GOT3 (cell line): ENCODE measurements around the gene SCN8A.
"Not testable (repeated sequence)": the region's sequence is repeated elsewhere in the genome, so short reads cannot be mapped to it uniquely, and the experiment has no call there.

ENCODE experiments used
- DNase-seq: peaks from one replicate; lab custom pipeline; 2025; ENCODE audit warnings: mixed read lengths; lab: John Stamatoyannopoulos, UW

Gene SCN8A

DNA sequence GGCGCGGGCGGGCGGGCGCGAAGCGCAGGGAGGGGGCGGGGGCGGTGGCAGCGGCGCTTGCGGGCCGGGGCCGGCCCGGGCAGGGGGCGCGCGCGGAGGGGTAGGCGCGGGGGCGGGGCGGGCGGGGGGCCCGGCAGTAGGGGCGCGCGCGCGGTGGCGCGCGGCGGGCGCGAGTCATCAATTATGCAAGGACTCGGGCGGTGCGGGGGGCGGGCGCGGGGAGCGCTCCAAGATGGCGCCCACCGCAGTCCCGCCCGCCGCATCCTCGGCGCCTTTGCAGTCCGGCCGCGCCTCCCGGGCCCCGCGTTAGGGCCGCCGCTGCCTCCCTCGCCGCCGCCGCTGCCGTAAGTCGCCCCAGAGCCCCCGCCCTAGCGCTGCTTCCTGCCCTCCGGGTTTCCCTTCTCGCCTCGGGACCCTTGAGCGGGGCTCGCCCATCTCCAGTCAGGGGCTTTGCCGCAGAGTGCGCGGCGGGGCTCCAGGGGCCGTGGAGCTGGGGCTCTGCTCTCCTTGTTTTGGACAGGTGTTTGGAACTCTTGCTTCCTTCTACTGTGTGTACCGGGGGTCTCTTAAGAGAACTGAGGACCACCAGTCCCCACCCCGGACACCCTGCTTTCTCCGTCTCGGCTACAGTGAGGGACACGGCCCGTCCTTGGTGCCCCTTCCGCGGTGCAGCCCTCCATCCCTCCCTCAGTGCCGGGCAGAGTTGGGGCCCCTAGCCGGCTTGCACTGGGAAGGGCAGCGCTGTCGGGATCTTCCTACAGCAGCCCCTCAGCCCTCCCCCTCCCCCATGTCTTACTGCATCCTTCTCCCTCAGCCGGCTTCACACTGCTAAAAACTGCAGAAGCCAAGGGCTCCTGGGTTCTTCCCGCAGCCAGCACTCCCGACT, at the start of gene SCN8A:
TSS of gene SCN8A (plus strand) at position 218 of the 886 bp plus-strand sequence. CDS start 71,585 bp downstream, outside the sequence.
- no peak for DNase-seq

DNA sequence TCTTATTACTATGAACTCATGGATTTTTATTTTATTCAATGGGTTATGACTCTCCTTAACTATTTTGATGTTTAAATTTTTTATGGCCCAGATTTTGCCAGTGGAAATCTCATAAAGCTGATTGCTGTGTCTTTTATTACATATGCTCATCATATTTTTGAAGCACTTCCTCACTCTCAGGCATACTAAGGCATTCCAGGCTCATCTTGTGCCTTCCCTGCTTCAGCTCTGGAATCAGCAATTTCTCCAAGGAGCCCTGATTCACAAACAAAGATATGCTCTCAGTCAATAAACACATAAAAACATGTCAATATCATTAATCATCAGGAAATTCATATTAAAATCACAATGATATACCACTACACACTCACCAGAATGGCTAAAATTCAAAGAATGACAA, 44.9 kb upstream of the SCN8A start:
- DNase-seq = no peak

DNA sequence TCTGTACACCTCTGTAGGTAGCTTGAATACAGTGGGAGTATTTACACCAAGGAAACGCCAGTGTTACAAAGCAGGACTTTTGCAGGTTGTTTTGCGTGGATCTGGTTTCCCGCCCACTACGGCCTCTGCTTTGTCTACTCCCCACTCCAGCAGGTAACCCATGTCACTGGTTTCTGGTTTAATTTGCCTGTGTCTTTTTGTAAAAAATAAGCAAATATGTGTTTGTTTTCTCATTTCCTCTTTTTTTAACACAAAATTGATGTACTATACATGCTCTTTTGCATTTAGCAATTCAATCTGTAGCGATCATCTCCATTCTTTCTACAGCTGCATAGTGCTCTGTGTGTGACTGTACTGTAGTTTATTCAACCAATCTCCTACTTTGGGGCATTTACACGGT, 43.4 kb upstream of the SCN8A start:
- DNase-seq = no peak

DNA sequence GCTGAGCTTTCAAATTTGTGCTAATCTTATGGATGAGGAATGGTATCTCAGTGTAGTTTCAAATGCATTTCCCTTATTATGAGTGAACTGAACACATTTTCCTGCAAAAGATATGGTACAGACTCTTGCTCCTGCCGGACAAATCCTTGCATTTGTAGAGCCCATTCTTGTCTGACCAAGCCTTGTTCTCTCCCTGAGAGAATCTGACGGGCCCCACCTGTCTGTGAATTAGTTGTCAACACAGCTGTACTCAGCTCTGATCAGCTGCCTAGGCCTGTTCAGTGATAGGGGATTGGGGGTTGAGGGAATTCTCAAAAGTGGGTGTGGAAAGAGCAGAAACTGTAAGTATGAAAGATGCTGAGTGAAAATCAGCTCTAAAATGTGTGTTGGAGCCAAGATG, 42.8 kb upstream of the SCN8A start:
- no peak for DNase-seq

DNA sequence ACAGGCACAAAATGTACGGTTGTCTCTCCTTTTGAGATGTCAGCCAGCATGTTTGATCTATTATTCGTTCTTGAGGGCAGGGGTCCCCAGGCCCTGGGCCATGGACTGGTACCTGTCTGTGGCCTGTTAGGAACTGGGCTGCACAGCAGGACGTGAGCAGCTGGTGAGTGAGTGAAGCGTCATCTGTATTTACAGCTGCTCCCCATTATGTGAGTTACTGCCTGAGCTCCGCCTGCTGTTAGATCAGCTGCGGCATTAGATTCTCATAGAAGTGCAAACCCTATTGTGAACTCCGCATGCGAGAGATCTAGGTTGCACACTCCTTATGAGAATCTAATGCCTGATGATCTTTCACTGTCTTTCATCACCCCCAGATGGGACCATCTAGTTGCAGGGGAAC, 41.4 kb upstream of the SCN8A start:
- no peak for DNase-seq

DNA sequence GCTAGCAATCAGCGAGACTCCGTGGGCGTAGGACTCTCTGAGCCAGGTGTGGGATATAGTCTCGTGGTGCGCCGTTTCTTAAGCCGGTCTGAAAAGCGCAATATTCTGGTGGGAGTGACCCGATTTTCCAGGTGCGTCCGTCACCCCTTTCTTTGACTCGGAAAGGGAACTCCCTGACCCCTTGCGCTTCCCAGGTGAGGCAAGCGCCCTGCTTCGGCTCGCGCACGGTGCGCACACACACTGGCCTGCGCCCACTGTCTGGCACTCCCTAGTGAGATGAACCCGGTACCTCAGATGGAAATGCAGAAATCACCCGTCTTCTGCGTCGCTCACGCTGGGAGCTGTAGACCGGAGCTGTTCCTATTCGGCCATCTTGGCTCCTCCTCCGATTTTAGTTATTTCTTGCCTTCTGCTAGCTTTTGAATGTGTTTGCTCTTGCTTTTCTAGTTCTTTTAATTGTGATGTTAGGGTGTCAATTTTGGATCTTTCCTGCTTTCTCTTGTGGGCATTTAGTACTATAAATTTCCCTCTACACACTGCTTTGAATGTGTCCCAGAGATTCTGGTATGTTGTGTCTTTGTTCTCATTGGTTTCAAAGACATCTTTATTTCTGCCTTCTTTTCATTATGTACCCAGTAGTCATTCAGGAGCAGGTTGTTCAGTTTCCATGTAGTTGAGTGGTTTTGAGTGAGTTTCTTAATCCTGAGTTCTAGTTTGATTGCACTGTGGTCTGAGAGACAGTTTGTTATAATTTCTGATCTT, 22.6 kb upstream of the SCN8A start:
- not testable (repeated sequence) for DNase-seq

DNA sequence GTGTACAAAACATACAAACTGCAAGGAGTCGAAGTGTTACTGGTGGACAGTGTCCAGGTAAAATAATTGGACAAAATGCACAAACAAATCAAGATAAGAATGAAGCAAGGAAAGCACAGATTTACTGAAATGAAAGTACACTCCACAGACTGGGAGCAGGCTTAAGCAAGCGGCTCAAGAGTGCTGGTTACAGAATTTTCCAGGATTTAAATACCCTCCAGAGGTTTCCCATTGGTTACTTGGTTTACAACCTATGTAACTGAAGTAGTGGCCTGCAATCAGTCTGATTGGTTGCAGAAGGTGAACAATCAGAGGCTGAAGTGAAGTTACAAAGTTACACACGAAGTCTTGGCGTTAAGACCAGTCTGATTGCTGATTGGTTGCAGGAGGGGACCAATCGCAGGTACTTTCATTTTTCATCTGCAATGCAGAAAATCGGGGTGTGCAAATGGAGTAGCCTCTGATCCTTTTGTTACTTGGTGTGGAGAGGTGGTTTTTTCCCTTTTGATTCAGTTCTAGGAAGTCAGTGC, 11.6 kb upstream of the SCN8A start:
- no peak for DNase-seq

DNA sequence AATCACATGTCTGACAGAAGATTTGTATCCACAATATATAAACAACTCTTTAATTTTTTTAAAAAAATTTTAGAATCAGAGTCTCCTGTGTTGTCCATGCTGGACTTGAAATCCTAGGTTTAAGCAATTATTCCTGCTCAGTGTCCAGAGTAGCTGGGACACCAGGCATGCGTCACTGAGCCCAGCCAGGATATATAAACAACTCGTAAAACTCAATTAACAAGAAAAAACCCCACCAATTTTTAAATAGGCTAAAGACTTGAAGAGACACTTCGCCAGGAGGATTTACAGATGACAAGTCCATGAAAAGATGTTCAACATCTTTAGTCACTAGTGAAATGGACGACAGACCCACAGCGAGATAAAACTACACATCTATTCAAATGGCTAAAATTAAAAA, 2.0 kb upstream of the SCN8A start:
- no peak for DNase-seq

DNA sequence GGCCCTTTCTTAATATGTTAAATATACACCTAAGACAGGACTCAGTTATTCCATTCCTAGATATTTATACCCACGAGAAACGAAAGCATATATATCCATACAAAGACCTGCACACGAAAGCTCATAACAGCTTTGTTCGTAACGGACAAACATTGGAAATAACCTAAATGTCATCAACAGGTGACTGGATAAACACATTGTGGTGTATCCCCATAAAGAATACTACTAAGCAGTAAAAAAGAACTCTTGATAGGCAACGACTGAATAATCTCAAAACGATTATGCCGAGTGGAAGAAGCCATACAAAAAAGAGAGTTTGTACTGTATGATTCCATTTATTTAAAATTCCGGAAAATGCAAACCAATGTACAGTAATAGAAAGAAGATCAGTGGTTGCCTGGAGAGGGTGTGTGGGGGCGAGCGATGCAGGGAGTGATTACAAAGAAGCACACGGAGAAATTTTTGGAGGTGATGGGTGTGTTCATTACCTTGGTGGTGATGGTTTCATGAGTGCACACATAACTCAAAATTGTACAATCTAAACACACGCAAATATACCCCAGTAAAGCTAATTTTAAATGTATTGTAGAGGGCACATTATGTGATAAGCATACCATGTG, 1.4 kb upstream of the SCN8A start:
- no peak for DNase-seq

DNA sequence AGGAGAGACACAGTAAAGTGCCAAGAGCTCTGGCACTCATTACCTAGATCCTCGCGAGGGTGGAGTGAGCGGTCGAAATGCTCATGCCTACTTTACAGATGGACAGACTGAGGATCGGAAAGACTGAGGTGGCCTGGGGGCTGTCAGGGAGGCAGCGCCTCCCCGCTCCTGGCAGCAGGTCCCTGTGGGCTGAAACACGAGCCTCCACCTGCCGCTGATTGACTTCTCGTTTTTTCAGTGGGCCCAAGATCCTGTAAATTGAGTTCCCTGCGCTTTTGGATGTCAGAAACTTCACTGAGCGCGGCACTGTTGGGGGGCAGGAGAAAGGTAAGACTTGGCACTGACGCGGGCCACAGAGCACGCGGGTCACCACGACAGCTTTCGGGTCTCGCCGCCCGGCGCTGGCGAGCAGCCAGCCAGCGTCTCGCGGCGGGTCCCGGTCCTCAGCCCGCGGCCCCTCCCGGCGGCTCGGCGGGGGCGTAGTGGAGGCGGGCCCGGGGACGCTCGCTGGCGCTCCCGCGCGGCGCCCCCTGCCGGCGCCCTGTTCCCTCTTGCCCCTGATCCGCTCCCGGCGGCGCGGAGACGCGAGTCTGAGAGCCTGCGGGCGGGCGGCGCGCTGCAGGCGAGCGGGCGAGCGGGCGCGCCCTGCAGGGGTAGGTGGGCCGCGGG, 552 bp upstream of the SCN8A start:
- DNase-seq = peak; percentile 50

DNA sequence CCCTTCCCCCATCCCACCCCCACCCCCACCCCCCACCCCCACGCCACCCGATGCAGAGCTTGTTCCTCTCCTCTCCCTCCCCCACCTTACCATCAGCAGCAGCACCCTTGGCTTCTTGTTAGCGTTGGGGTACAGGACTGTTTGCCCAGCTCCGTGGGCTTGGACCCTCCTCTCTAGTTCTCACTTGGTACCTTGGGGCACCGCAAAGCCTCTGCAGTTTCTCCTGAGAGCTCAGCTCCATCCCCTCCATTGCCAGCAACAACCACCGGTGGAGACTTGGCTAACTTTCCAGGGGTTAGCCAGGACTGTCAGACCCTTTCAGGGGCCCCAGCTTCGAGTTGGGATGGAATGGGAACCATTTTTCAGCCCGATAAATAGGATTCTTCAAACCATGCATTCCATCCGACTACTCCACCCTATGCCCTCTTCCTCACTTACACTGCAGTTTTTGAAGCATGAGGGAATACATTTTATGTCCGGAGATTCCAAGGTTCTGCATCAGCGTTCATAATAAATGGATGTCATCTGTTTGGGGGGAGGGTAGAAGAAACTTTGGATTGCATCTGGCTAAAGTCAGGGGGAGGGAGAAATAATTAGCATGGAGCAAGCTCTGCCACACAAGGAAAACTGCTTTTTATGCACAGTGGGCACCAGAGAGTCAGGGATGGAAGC, 1.1 kb downstream of the SCN8A start:
- no peak for DNase-seq

DNA sequence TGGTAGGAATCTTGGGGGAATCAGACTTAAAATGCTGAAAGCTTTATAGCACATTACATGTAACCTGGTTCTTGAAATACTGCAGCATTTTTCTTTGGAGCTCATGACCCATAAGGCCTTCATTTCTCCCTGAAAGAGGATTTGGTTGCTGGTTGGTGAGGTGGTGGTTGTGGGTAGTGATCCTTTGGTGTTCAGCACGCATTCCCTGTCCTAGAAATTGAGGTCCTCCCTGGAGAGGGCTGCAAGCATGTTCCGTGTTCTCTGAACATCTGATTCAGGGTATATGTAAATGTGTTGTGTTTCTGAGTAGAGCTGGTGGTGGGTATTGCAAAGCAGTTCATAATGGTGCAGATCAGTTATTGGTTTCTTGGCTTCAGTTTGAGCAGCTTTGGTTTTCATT, 2.0 kb downstream of the SCN8A start:
- DNase-seq = no peak

DNA sequence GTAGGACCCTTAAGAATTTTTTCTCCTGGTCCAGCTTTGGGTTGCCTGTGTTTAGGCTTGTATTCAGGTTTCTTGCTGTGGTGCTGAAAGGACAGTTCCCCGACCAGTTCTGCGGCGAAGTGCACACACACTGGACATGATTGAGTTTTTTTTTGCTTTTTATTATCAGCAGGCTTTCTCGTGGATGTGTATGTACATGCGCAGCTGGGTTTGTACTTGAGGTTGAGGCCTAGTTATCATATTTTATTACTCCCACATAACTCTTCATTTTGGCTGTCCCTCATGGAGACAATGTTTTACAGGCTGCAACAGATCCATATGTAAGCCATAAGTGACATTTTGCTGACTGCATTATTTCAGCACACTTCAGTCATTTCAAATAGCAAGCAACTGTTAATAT, 2.5 kb downstream of the SCN8A start:
- DNase-seq = no peak

DNA sequence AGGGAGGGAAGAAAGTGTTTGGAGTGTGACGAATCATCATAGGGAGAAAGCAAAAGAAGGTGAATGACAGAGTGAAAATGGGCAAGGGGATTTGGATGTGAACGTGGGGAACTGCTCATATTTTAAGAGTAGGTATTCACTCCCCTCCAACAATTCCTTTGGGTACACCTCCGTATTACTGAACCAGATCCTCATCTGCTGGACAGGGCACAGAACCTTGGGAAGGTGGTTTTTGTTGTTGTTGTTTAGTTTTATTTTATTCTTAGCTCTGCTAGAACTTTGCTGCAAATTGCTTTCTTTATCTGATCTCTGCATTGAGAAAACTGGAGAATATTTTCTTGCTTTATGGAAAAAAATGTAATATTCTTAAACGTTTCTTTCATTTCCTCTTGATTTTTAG, 7.1 kb downstream of the SCN8A start:
- no peak for DNase-seq

DNA sequence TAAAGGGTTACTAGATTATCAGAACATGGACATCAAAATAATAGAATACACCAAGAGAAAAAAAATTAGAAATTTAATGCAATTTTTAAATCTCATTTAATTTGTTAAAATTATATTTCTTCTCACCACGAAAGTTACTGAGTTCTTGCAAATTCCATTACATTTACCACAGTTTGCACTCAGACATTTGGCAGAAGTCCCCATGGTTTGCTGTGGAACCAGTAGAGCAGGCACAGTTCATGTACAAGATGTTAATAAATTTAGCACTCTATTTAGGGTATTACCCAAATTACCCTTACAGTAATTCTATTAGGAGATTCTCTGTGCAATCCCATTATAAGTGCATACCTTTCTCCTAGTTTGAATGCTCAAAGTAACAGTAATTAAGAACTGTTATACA, 9.7 kb downstream of the SCN8A start:
- DNase-seq = no peak

DNA sequence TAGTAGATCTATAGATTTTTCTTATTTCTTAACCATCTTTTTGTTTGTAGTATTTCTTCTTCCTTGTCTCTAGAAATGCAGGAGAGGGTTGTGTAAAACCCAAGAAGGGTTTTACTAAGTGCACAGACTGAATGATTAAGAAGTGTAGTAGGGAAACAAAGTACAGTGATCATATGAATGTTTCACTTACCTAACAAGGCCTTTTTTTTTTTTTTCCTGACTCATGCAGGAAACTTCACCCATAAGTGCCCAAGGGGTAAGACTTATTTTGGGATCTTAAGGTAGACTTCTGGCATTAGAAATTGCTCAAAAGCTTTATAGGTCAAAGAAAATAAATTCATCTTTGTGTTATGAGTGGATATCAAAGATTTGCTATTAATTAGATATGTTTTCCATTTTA, 10.2 kb downstream of the SCN8A start:
- DNase-seq = no peak

DNA sequence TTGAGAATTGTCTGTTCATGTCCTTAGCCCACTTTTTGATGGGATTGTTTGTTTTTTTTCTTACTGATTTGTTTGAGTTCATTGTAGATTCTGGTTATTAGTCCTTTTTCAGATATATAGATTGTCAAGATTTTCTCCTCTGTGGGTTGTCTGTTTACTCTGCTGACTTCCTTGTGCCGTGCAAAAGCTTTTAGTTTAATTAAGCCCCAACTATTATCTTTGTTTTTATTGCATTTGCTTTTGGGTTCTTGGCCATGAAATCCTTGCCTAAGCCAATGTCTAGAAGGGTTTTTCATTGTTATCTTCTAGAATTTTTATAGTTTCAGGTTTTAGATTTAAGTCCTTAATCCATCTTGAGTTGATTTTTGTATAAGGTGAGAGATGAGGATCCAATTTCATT, 14.9 kb downstream of the SCN8A start:
- DNase-seq = not testable (repeated sequence)

DNA sequence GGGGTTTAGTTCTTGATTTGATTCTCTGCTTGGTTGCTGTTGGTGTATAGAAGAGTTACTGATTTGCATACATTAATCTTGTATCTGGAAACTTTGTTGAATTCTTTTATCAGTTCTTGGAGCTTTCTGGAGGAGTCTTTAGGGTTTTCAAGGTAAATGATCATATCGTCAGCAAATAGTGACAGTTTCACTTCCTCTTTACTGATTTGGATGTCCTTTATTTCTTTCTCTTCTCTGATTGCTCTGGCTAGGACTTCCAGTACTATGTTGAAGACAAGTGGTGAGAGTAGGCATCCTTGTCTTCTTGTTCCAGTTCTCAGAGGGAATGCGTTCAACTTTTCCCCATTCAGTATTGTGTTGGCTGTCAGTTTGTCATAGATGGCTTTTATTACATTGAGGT, 16.2 kb downstream of the SCN8A start:
- DNase-seq = not testable (repeated sequence)

DNA sequence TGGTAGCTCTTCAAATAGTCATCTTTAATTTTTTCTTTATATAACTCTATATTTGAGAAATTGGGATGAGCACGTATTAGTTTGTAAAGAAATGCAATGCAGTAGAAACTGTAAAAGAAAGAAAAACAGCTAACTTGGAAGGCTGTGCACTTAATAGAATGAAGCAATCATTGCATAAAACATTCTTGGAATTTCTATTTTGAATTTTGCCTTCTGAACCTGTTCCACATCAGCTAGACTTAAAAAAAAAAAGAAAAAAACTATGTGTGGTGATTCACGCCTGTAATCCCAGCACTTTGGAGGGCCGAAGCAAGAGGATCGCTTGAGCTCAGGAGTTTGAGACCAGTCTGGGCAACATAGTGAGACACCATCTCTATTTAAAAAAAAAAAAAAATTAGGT, 29.4 kb downstream of the SCN8A start:
- DNase-seq = no peak

DNA sequence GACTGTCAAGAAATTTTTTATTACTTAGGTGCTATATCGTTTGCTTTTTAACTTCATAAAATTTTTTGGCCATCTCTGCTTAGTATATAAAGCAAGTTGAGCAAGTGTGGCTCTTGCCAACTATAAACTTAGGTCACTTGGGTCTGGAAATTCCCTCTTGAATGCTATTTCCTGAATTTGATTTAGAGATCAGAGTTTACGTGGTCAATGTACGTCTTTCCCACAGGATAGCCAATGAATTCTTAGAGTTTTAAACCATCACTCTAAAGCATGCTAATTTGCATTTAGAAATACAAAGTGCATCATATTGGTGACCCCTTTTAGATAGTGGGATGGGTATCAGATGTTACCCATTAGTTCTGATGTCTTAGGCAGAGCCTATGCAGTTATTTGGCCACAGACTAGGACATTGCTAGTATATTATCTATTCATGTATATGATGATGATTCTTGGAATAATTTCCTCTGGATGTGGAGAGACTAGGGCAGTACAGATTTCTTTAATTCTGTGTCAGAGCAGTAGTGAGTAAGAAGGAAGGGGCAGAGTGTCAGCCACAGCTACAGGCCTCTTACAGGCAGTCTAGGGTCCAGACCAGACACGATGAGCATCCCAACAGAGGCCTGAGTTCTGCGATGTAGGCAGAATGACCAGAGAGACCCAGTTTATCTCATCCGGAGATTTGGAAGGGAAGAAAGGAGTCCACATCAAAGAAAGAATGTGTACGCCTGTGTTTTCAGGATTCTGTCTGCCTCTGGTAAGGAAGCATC, 30.3 kb downstream of the SCN8A start:
- no peak for DNase-seq

DNA sequence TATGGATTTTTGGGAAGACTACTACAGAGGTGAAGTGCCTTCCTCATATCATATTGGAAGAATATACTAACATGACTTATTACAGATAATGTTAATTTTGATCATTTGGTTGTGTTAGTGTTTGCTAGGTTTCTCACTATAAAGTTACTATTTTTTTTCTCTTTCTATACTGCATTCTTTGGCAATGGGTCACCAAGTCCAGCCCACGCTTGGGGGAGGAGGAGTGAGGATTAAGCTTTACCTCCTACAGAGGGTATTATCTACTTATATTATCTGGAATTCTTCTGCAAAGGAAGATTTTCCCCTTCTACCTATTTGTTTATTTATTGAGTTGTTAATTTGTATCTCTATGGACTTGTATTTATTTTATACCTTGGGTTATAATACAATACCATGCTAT, 31.5 kb downstream of the SCN8A start:
- DNase-seq = no peak
